HG03354 (cell line): Measurements from ENCODE around the gene BST1.
"Not testable (repeated sequence)": the region's sequence is repeated elsewhere in the genome, so short reads cannot be mapped to it uniquely, and the experiment has no call there.

Experiments
- ATAC-seq: cut with Tn5 transposase; IDR thresholded peaks from one replicate; pipeline ENCODE4 v1.9.1; 2021; ENCODE audit warnings: mild to moderate bottlenecking; ENCODE audit not compliant: unreplicated experiment, poor library complexity, severe bottlenecking

Gene BST1

DNA sequence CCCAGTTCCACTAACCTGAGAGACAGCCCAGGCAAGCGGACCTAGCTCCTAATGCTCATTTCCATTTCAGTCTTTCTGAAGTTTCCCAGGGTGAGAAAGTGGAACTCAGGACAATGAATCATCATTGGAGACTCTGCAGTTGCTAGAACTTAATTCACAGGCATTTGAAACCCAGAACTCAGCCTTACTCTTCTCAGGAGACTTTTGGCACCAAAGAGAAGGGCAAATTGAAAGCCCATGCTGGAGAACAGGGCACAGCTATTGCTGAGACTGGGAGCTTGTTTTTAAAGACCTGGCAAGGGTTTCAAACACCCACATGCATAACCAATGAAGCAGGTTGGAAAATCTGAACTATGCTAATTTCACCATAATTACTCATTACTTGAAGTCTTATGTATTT is 36.0 kb downstream of the BST1 start:
- ATAC-seq = no peak

DNA sequence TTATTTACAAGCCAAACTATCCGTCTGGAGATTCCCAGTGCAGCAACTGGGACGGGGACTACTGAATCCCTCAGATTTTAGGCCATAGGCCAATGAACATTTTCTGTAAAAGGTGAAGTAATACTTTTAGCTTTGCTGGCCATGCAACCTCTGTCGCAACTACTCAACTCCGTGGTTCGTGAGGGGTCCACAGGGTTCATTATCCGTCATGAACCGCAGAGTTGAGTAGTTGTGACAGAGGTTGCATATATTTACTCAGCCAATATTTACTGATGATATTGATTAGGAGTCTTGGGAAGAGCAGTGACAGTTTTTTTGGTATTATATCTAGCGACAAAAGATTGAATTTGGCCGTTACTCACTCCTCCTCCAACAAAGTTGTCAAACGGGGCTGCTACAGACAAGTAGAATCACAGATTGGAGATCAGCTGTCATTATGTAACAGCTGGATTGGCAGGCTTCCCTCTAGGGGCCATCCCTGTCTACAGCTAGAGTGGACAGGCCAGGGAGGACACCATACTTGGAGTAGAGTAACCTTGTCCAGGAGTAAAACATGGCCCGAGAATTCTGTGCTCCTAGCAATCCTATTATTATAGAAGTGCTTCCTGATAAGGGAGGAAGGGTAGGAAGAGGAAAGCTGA is 38.0 kb downstream of the BST1 start:
- ATAC-seq = no peak

DNA sequence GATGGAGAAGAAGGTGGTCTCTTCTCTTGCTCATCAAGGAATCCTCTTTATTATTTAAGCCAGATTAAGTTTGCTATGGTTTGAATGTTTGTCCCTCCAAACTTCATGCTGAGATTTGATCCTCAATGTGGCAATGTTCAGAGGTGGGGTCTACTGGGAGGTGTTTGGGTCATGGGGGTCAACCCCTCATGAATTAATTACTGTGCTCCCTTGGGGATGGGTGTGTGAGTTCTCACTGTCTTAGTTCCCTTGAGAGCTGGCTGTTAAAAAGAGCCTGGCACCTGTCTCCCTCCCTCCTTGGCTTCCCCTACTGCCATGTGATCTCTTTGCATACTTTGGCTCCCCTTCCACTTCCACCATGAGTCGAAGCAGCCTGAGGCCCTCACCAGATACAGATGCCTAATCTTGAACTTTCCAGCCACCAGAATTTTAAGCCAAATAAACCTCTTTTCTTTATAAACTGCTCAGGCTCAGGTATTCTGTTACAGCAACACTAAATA is 39.3 kb downstream of the BST1 start:
- ATAC-seq = no peak

DNA sequence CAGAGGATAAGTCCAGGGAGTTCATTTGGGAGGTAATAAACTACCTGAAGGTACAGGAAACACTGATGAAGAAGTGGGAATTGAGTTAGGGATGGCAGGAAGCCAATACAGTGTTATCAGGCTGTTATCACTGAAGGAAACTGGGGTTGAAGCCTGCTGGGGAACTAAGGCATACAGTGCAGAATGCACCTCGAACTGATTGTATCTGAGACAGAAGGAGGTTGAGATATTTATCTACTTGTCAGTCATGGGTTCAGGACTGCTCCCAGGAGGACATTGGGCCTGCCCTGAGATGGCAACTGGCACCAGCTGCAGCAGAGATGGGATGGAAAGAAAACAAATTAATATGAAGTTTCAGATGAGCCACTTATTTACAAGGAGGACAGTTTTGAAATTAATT is 39.8 kb downstream of the BST1 start:
- no peak for ATAC-seq

DNA sequence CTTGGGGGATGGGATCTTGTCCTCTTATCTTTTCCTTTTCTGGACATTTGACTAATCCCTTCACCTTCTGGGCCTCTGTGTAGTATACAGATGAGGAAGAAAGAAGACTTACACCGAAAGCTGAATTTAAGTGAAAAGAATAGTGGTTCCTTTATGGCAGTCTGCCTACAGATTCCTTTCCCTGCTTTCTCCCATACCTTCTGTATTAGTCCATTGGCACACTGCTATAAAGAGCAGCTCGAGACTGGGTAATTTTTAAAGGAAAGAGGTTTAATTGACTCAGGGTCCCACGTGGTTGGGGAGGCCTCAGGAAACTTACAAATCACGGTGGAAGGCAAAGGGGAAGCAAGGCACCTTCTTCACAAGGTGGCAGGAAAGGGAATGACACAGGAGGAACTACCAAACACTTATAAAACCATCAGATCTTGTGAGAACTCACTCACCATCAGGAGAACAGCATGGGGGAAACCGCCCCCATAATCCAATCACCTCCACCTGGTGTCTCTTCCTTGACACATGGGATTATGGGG is 41.2 kb downstream of the BST1 start:
- ATAC-seq = no peak

DNA sequence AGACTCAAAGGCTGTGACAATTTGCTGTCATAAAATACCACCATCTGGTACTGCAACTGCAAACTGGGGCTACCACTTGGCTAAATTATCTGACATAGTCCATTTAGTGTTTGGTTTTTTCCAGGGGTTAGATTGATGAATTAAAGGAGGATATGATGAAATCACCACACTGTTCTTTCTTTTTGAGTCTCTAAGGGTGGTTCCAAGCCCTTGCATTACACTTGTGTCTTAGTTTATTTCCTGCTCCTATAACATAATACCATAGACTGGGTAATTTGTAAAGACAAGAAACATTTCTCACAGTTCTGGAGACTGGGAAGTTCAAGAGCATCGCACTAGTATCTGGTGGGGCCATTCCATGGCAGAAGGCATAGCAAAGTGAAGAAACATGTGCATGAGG is 43.2 kb downstream of the BST1 start:
- no peak for ATAC-seq

DNA sequence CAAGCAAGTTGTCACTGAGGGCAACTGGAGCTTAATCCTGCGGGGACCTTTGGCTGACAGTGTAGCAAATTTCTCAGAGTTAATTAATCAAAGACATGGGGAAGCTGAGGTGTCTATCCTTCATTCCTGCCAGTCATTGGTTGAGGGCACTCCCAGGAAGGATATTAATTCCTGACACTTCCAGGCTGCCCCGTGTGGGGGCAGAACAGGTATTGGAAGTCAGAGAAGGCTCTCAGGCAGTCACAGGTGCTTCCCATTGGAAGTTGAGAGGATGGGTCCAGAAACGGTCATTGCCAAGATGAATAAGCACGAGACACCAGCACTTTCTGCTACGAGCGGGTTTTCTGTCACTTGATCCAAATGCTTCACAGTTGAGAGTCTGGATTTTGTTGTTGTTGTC is 46.1 kb downstream of the BST1 start:
- no peak for ATAC-seq

DNA sequence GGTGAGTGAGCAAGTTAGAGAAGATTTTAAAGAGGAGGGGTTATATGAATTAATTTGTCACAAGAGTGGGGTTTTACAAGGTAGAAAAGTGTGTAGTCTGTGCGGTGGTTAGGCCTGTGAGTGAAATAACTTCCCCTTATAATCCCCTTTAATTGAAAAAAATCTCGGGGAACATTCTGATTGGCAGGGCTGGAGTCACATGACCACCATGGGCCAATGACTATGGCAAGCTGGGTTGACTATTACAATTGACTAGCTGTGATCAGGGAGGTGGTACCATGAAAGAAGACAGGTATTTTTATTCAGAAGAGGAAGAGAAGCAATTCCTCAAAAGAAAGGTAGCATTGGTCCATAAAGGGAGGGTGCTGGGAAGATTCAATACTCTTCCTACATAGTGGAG is 48.3 kb downstream of the BST1 start:
- no peak for ATAC-seq

DNA sequence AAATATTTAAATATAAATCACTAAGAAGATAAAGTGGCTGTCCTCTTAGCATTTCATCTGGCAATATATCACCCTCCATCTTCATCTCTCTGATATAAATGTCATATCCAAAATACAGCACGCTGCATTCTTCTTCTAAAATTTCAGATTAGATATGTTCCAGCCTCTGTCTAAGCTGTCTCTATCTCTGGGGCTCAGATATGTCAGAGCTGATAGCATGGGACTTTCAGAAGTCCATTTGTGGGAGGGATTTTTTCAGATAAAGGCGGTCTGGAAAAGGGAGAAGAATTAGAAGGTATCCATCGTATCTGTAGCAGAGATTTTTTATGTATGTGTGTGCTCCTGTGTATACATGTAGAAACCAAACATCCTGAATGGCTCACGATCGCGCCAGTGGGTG is 50.2 kb downstream of the BST1 start:
- no peak for ATAC-seq

DNA sequence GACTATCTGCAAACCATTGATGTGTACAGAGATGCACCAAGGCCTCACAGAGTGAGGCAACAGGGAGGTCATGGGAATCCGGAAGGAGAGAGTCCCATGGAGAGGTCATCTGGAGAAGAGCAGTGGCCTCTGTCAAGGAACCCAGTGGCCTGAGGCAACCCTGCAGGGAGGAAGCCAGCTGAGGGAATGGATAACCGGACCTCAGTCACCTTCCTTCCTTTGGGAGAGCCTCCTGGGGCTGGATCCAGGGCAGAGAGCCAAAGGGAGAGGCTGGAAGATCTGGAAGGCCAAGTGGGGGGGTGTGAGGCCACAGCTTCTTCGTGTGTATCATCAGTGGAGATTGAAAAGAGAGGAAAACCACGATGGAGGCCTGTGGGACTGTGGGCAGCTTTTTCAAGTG is 50.9 kb downstream of the BST1 start:
- ATAC-seq = no peak

DNA sequence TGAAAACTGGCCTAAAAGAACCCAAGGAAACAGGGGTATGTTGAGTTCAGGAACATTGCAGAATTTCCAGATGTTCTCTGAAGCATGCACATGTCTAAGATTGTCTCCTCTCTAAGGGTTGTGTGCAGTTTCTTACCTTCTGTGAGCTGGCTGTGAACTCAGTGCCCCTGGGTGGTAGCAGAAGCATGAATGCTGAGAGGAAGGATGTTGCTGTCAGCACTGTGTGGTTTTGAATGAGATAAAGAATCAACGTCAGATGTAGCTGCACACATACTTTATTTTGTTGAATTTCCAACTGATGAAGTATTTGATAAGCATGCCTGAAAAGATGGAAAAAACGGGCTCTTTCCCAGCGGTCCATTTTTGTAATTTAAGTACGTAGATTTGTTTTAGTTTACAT is 51.5 kb downstream of the BST1 start:
- no peak for ATAC-seq

DNA sequence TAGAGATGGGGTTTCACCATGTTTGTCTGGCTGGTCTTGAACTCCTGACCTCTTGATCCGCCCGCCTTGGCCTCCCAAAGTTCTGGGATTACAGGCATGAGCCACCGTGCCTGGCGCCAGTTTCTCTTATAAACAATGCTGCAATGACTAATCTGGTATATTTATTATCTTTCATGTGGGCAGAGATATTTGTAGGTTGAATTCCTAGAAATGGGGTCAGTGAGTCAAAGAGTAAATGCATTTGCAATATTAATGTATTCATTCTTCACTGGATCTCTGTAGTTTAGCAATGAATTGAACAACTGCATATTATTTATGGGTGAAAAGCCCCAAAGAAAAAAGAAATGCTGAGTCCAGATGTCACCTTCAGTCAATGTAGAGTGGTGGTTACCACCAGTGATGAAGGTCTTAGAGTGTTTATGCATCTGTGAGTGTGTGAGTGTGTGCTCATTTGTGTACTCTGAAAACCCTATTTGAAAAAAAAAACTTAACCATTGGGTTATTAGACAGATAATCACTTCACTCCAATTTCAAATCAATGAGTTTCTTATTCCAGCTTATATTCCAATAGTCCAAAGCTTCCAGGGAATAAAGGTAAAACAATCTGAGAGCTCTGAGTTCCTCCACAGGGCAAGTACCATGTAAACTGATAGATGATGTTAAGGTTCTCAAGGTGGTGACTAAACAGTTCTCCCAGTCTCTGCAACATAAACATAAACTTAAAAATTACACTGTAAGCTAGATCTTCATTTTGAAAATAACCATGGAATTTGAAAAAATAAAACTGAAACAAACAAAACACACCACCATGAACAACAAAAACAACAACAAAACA is 52.7 kb downstream of the BST1 start:
- peak; percentile 36 for ATAC-seq

DNA sequence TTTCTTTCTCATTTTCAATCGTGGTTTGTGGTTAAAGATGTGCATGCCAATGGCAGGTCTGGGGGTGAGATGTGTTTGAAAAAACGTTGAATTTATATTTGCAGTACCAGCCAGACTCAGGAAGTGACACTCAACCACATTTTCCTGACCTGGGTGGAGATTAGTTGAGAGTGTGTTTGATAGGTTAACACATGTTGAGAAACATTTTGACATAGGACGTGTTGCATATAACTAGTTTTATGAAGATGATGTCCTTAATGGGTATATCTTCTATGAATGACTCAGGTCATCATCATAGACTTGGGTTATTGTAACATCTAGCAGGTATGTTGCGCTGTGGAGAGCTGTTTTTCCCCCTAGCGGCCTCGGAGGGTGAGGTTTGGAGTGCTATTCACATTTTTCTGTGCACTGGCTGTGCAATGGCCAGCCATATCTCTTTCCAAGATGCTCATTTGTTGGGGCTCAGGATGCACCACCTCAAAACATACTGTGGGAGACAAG is 53.5 kb downstream of the BST1 start:
- peak; percentile 89 for ATAC-seq

DNA sequence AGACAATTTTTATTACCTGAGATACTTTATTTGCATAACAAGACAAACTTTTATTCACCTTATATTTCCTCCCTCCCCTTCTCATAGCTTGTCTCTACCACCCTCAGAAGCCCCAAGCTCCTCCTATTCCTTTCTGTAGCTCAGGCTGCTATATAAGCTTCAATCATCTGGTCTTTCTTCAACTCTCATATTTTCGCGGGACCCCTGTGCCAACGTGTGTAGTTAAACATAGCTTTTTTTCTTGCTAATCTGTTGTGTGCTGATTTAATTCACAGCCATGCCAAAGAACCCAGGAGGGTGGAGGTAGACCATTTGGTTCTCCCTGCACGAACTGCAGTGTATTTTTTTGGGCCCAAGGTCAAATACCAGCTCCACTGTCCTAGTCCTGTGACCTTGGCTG is 54.2 kb downstream of the BST1 start:
- no peak for ATAC-seq

DNA sequence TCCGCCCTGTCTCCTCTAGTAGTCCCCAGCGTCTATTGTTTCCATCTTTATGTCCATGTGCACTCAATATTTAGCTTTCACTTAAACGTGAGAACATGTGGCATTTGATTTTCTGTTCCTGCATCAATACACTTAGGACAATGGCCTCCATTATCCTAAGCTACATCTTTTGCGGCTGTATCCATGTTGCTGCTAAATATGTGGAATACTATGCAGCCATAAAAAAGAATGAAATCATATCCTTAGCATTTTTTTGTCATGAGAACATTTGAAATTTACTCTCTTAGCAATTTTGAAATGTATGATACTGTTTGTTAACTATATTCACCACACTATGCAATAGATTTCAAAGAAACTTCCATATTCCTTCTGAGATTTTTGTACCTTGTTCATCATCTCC is 55.4 kb downstream of the BST1 start:
- ATAC-seq = no peak

DNA sequence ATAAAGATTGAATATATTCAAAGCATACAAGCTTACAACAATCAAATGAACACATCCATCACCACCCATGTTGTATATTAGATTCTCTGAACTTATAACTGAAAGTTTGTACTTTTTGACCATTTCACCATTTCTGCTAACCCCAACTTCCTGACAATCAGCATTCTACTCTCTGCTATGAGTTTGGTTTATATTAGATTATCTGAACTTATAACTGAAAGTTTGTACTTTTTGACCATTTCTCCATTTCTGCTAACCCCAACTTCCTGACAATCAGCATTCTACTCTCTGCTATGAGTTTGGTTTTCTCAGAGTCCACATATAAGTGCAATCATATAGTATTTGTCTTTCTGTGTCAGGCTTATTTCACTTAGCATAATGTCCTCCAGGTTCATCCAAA is 59.6 kb downstream of the BST1 start:
- not testable (repeated sequence) for ATAC-seq

DNA sequence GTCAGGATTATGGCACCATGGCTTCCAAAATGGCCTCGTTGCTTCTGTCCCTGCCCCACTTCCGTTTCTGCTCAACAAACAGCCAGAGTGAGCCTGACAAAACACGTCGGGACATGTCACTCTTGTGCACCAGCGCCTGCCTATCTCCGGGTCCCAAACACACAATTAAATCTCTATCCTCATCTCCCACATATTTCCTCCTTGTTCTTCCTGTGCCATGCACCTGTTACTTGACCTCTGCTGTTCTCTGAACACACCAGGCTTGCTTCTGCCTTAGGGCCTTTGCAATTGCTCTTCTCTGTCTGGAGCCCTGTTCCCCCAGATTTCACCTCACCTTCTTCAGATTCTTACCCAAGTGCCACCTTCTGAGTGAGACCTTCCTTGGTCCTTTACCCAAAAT is 62.5 kb downstream of the BST1 start:
- ATAC-seq = peak; percentile 19

DNA sequence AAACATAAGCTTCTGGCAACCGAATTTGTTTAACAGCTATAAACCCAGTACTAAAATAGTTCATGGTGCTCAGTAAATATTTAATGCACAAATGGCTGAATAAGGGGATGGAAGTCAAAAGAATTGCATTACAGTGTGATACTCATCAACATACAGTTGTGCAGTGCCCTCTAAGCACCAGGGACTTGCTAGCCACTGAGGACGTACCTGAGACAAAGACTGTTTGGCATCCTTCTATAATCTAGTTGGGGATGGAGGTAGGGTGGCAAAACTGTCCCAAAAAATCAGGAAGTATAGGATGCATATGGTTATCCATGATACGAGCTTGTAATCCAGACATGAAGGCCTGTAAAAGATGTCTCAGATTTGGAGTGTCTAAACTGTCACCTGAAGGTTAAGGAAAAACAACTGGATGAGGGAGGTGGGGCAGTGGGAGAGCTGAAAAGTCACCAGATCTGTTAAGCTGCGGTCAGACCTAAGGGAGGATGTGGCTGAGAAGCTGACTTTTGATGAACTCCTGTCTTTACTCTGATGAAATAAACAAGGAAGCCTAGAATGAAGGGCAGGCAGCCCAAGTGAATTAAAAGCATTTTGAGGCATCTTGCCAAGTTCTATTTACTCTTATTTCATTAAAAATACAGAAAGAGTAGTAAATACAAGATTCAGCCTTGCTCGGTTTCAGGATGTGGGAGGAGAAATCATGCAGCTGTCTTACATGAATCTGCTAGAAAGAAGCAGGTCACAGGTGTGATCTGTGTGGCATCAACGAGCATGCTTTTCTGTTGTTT is 63.2 kb downstream of the BST1 start:
- peak; percentile 66 for ATAC-seq

DNA sequence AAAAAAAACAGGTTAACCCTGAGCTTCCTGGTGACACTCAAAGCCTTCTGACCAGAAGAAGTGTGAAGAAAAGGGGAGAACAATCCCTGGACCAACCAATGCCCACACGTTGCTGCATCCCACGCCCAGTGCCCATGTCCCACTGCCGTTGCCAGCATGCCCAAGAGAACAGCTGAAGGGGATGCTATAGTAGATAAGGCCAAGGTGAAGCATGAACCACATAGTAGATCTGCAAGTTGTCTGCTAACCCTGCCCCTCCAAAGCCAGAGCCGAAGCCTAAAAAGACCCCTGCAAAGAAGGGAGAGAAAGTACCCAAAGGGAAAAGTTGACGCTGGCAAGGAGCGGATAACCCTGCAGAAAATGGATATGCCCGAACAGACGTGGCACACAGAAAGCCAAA is 64.0 kb downstream of the BST1 start:
- no peak for ATAC-seq

DNA sequence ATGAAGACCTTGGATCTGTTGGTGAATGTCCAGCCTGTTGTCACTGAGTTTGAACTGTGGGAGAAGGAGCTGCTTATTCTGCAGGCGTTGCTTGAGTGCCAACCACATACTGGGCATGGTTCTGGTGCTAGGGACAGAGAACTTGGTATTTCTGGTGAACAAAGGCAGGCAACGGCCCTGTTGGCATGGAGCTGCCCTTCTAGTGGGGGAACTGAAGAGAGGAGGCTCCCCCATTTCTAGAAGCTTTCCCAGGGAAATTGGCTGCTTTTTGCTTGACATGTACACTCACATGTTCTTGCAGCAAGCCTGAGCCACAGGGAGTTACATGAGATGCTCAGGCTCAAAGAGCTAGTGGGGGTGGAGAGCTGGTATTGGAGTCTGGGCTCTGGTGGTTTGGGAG is 66.3 kb downstream of the BST1 start:
- ATAC-seq = no peak
